Neural crest cell (in vitro differentiated cells): ENCODE results near the gene FAP. TPM values are rescaled to one million over a fixed set of nuclear protein-coding genes. Genes with fewer than 3 reads are reported as not detected.

Source experiments
- DNase-seq: peaks from one replicate; pipeline ENCODE4 v3.0.0; 2021; ENCODE audit warnings: low read depth, mixed read lengths, low spot score
- H3K27ac Mint-ChIP-seq: one replicate; pipeline ENCODE4 v1.8.0; 2021; ENCODE audit warnings: mild to moderate bottlenecking, mixed read lengths; ENCODE audit not compliant: unreplicated experiment
- H3K27me3 Mint-ChIP-seq: 2 replicates; pipeline ENCODE4 v1.8.0; 2021; ENCODE audit warnings: low read depth, mild to moderate bottlenecking, mixed read lengths
- H3K36me3 Mint-ChIP-seq: 2 replicates; pipeline ENCODE4 v1.8.0; 2021; ENCODE audit warnings: low read depth, mild to moderate bottlenecking, mixed read lengths
- H3K4me1 Mint-ChIP-seq: 2 replicates; pipeline ENCODE4 v1.8.0; 2021; ENCODE audit warnings: mixed read lengths
- H3K4me3 Mint-ChIP-seq: one replicate; pipeline ENCODE4 v1.8.0; 2021; ENCODE audit warnings: mild to moderate bottlenecking, mixed read lengths
- H3K9me3 Mint-ChIP-seq: 2 replicates; pipeline ENCODE4 v1.8.0; 2021; ENCODE audit warnings: mixed read lengths
- total RNA-seq: library from RNA; stranded (reverse); gene quantifications from 2 replicates; pipeline ENCODE4 v1.2.1, GENCODE V29; 2021
- TF ChIP-seq, protein P1 (sequence below): fragments of 200-600 bp; sonication (generic); conservative IDR thresholded peaks from 2 replicates; pipeline ENCODE4 v1.5.0; 2021; ENCODE audit warnings: antibody characterized with exemption, mild to moderate bottlenecking

Gene FAP
- total RNA-seq, 1 donor from 2014 or later: not detected

GRCh38 chr2:162232027-162232426 is 11.2 kb downstream of the FAP start:
- Mint-ChIP-seq H3K9me3 (no peaks in the 10 kb centered on the region), H3K27ac (no peak overlapping the region), H3K4me1 (peaks cover 7% of the 10 kb centered on the region), H3K4me3 (no peak overlapping the region), H3K36me3 (no peaks in the 10 kb centered on the region), H3K27me3 (peaks cover 2% of the 10 kb centered on the region)
- DNase-seq: no peak
- TF ChIP-seq, protein P1, sequence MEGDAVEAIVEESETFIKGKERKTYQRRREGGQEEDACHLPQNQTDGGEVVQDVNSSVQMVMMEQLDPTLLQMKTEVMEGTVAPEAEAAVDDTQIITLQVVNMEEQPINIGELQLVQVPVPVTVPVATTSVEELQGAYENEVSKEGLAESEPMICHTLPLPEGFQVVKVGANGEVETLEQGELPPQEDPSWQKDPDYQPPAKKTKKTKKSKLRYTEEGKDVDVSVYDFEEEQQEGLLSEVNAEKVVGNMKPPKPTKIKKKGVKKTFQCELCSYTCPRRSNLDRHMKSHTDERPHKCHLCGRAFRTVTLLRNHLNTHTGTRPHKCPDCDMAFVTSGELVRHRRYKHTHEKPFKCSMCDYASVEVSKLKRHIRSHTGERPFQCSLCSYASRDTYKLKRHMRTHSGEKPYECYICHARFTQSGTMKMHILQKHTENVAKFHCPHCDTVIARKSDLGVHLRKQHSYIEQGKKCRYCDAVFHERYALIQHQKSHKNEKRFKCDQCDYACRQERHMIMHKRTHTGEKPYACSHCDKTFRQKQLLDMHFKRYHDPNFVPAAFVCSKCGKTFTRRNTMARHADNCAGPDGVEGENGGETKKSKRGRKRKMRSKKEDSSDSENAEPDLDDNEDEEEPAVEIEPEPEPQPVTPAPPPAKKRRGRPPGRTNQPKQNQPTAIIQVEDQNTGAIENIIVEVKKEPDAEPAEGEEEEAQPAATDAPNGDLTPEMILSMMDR: no peak

DNA sequence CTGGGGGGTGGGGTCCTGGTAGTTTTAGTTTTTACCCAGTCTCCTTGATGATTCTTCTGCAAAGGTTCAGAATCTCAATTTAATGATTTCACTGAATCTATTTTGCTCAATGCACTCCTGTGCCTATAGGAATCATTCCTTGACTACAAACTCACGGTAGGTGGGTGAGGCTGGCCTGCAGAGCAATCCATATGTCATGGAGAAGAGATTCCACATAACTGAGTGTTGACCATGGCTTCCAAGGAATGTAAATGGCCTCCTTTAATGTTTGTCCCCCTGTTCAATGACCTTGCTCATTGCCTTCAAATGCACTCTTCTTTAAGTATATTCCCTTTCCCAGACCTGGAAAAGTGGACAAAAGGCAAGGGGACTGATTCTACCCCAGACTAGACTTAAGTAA is 12.5 kb downstream of the FAP start:
- Mint-ChIP-seq H3K36me3 (no peaks in the 10 kb centered on the region), H3K27ac (no peak overlapping the region), H3K4me1 (peaks cover 7% of the 10 kb centered on the region), H3K9me3 (no peaks in the 10 kb centered on the region), H3K27me3 (peaks cover 2% of the 10 kb centered on the region), H3K4me3 (no peak overlapping the region)
- no peak for DNase-seq
- TF ChIP-seq, protein P1: no peak

GRCh38 chr2:162226836-162227235 is 16.4 kb downstream of the FAP start:
- H3K27me3 Mint-ChIP-seq: peaks cover 2% of the 10 kb centered on the region
- H3K4me1 Mint-ChIP-seq: no peaks in the 10 kb centered on the region
- H3K27ac Mint-ChIP-seq: no peak overlapping the region
- DNase-seq: no peak
- TF ChIP-seq, protein P1: no peak
- no peaks in the 10 kb centered on the region for H3K9me3 Mint-ChIP-seq
- H3K36me3 Mint-ChIP-seq: no peaks in the 10 kb centered on the region
- no peak overlapping the region for H3K4me3 Mint-ChIP-seq

DNA sequence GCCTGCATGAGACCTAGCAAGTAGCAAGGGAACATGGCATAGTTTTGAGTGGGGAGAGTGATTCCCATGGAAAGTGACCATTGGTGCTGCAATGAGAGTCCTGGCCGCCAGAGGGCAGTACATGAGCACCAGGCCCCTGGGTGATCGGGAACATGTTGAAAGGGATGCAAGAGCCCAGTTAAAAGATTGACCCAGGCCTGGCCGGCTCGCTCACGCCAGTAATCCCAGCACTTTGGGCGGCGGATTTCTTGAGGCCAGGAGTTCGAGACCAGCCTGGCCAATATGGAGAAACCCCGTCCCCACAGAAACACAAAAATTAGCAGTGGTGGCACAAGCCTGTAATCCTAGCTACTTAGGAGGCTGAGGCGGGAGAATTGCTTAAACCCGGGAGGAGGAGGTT is 22.2 kb downstream of the FAP start:
- no peaks in the 10 kb centered on the region for H3K36me3 Mint-ChIP-seq
- H3K4me3 Mint-ChIP-seq: no peak overlapping the region
- H3K27me3 Mint-ChIP-seq: peaks cover 3% of the 10 kb centered on the region
- no peaks in the 10 kb centered on the region for H3K9me3 Mint-ChIP-seq
- H3K27ac Mint-ChIP-seq: no peak overlapping the region
- H3K4me1 Mint-ChIP-seq: no peaks in the 10 kb centered on the region
- TF ChIP-seq, protein P1: peak; percentile 85
- peak; percentile 47 for DNase-seq

DNA sequence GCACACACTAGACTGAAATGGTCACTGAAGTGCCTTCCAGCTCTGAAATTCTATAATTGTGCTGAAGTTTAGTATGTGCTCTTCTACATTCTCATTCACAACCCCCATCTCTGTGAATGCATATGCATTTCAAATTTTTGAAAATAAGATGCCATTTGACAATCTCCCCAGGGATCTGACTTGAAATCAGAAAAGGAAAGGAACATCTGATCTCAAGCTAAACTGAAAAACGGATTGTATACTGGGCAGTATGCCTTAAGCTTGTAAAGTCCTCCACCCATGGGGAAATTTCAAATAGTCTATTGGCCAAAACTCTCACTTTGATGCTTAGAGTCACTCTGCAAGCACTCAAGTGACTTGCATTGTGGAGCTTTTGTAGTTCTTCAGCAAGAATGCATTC is 22.9 kb downstream of the FAP start:
- Mint-ChIP-seq H3K27ac (no peak overlapping the region), H3K27me3 (peaks cover 3% of the 10 kb centered on the region), H3K9me3 (no peaks in the 10 kb centered on the region), H3K4me3 (no peak overlapping the region), H3K4me1 (no peaks in the 10 kb centered on the region), H3K36me3 (no peaks in the 10 kb centered on the region)
- TF ChIP-seq, protein P1: no peak
- no peak for DNase-seq

DNA sequence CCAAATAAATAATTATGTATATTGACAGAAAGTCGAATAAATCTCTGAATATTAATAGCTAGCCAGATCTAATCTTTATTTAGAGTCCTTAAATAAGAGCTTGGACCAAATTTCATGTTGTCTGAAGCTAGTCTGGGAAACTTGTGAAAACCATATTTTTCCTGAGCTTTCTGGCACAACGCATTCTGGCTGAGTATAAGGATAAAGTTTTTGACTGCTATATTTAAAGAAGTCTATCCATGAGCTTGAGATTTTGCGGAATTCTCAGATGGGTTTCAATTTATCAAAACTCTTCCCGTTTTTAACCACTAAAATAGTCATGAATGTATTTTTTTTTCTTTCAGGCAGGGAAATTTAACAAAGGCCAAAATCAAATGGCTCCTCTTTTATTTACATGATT is 23.8 kb downstream of the FAP start:
- H3K4me3 Mint-ChIP-seq: no peak overlapping the region
- no peaks in the 10 kb centered on the region for H3K36me3 Mint-ChIP-seq
- no peak for DNase-seq
- H3K9me3 Mint-ChIP-seq: no peaks in the 10 kb centered on the region
- H3K4me1 Mint-ChIP-seq: no peaks in the 10 kb centered on the region
- TF ChIP-seq, protein P1: no peak
- peaks cover 3% of the 10 kb centered on the region for H3K27me3 Mint-ChIP-seq
- no peak overlapping the region for H3K27ac Mint-ChIP-seq
